K562 (cell line): ENCODE data around the gene GAPDHS. TPM values are rescaled to one million over a fixed set of nuclear protein-coding genes. Genes with fewer than 3 reads are reported as not detected.

Source experiments
- ATAC-seq: fragments of 200-7000 bp; cut with Tn5 transposase; 3 replicates; pipeline ENCODE4 v1.9.1; 2020; ENCODE audit warnings: moderate library complexity
- BruUV-seq: library from RNA; stranded (reverse); fragments of 400-500 nt; replicated peaks from 2 replicates; lab custom pipeline; 2021; lab: Mats Ljungman, UMichigan
- CTCF ChIA-PET: fragments of 300-600 bp; formaldehyde crosslinking; extraction: SDS; loops from one replicate; lab custom pipeline; 2021; ENCODE audit warnings: low intra/inter-chr PET ratio; lab: Yijun Ruan, JAX
- POLR2A ChIA-PET: fragments of 300-600, 350-650 bp; sonication (Branson Sonifier 250); formaldehyde crosslinking; extraction: SDS; loops from one replicate; lab custom pipeline; 2021; ENCODE audit warnings: antibody characterized with exemption, inconsistent platforms; lab: Yijun Ruan, JAX
- DNase-seq, 4 experiments: peaks; one replicate each; pipeline versions ENCODE4 v3.0.0 to v3.0.0-alpha.2; 2011 to 2018; ENCODE audit warnings: low spot score in 3 of 4, mixed read lengths in 3 of 4; ENCODE audit errors: extremely low read depth in 1 of 4
- FAIRE-seq: peaks from 2 replicates; lab custom pipeline; 2011; peaks lifted over from hg19 to GRCh38; lab: Jason Lieb, UNC
- H2AFZ ChIP-seq: 2 replicates; pipeline ENCODE4 v1.6.0; 2011; ENCODE audit warnings: low read depth, low read length, control low read depth, inconsistent platforms
- H3K27ac ChIP-seq: fragments of 200-600 bp; 3 replicates; pipeline ENCODE4 v1.8.0; 2011; ENCODE audit warnings: low read depth, mild to moderate bottlenecking, control low read depth, inconsistent platforms, low read length, moderate library complexity, mixed read lengths; ENCODE audit errors: extremely low read depth
- H3K27me3 ChIP-seq, 2 experiments: fragments of 300-600 bp in 1 of 2; 2 replicates in 1 of 2; 3 replicates in 1 of 2; pipeline versions ENCODE4 v1.6.0 to v1.8.0; 2011; ENCODE audit warnings: inconsistent platforms in 2 of 2, low read length in 2 of 2, mild to moderate bottlenecking in 1 of 2, mixed read lengths in 1 of 2, moderate library complexity in 1 of 2; ENCODE audit not compliant: control insufficient read depth in 2 of 2, insufficient read depth in 2 of 2
- H3K36me3 ChIP-seq: fragments of 300-600 bp; 3 replicates; pipeline ENCODE4 v1.8.0; 2011; ENCODE audit warnings: mild to moderate bottlenecking, low read length, inconsistent platforms; ENCODE audit not compliant: control insufficient read depth, insufficient read depth
- H3K4me1 ChIP-seq, 2 experiments: fragments of 200-600 bp in 1 of 2; replicated peaks in 1 of 2; 2 replicates in 1 of 2; 3 replicates in 1 of 2; pipeline versions ENCODE4 v1.5.1 to v1.8.0; 2011; ENCODE audit warnings: inconsistent platforms in 2 of 2, low read length in 2 of 2, mild to moderate bottlenecking in 1 of 2, mixed read lengths in 1 of 2, moderate library complexity in 1 of 2; ENCODE audit not compliant: control insufficient read depth in 2 of 2, insufficient read depth in 2 of 2
- H3K4me2 ChIP-seq: 2 replicates; pipeline ENCODE4 v1.6.1; 2011; ENCODE audit warnings: low read length, control low read depth, inconsistent platforms, mixed read lengths; ENCODE audit not compliant: insufficient read depth
- H3K4me3 ChIP-seq: fragments of 200-600 bp; sonication (generic), shearing (Covaris generic); 2 replicates; pipeline ENCODE4 v1.5.1; 2016; ENCODE audit warnings: control low read depth, inconsistent platforms
- H3K79me2 ChIP-seq: fragments of 200-600 bp; 3 replicates; pipeline ENCODE4 v1.8.0; 2011; ENCODE audit warnings: low read length, inconsistent platforms; ENCODE audit not compliant: control insufficient read depth, insufficient read depth
- H3K9ac ChIP-seq, 2 experiments: 2 replicates each; pipeline versions ENCODE4 v1.6.0 to v1.6.1; 2011; ENCODE audit warnings: low read depth in 2 of 2, low read length in 2 of 2, control low read depth in 1 of 2, inconsistent platforms in 1 of 2, mild to moderate bottlenecking in 1 of 2, mixed read lengths in 1 of 2; ENCODE audit not compliant: insufficient read depth in 1 of 2
- H3K9me1 ChIP-seq: one replicate; pipeline ENCODE4 v1.6.0; 2011; ENCODE audit warnings: inconsistent platforms, mild to moderate bottlenecking, low read length, moderate library complexity; ENCODE audit not compliant: control insufficient read depth, insufficient read depth
- H3K9me3 ChIP-seq: replicated peaks from 2 replicates; pipeline ENCODE4 v1.5.1; 2011; ENCODE audit warnings: low read depth, low read length, inconsistent platforms; ENCODE audit not compliant: control insufficient read depth, insufficient read depth
- H4K20me1 ChIP-seq: replicated peaks from 2 replicates; pipeline ENCODE4 v1.6.1; 2011; ENCODE audit warnings: low read length, inconsistent platforms, mixed read lengths; ENCODE audit not compliant: control insufficient read depth, insufficient read depth
- ARID4B ChIP-seq: sonication (generic); formaldehyde crosslinking; IDR thresholded peaks from 2 replicates; pipeline ENCODE4 v1.8.0; 2022; ENCODE audit warnings: mild to moderate bottlenecking, missing genetic modification reagents
- E4F1 ChIP-seq: fragments of 250-450 bp; sonication (Bioruptor Pico); IDR thresholded peaks from 2 replicates; pipeline ENCODE4 v1.5.0; 2021; ENCODE audit warnings: mild to moderate bottlenecking, borderline replicate concordance
- EGR1 ChIP-seq: fragments of 450-650 bp; conservative IDR thresholded peaks from 2 replicates; pipeline ENCODE4 v1.6.1; 2017; ENCODE audit warnings: mild to moderate bottlenecking
- MAZ ChIP-seq, 2 experiments: fragments of 450-650 bp in 1 of 2; sonication (generic) in 1 of 2; formaldehyde crosslinking; IDR thresholded peaks in 1 of 2; conservative IDR thresholded peaks in 1 of 2; 2 replicates each; pipeline versions ENCODE4 v1.4.0 to v1.5.0; 2020; ENCODE audit warnings: mild to moderate bottlenecking in 1 of 2, missing genetic modification reagents in 1 of 2
- SMC3 ChIP-seq: conservative IDR thresholded peaks from 2 replicates; pipeline ENCODE4 v1.6.1; 2011; ENCODE audit warnings: low read depth, low read length, improper control_type of control experiment; ENCODE audit not compliant: insufficient read depth
- SRSF9 ChIP-seq: fragments of 200-400 bp; formaldehyde crosslinking; IDR thresholded peaks from 2 replicates; pipeline ENCODE4 v1.6.1; 2017; ENCODE audit warnings: low read depth, low read length, borderline replicate concordance
- UBTF ChIP-seq, 2 experiments: IDR thresholded peaks; 2 replicates each; pipeline ENCODE4 v1.6.1; 2012; ENCODE audit warnings: improper control_type of control experiment in 2 of 2, low read depth in 2 of 2, low read length in 2 of 2, borderline replicate concordance in 1 of 2
- ZBED1 ChIP-seq: IDR thresholded peaks from 2 replicates; pipeline ENCODE4 v1.6.1; 2014
- ZNF263 ChIP-seq: sonication (generic); formaldehyde crosslinking; IDR thresholded peaks from 2 replicates; pipeline ENCODE4 v1.8.0; 2022; ENCODE audit warnings: mild to moderate bottlenecking, missing genetic modification reagents, borderline replicate concordance
- WGBS: fragments of 100-300 bp; shearing (Covaris generic); methylation state at CpG from one replicate; pipeline ENCODE4 v1.1.6; 2016; ENCODE audit warnings: low coverage, mixed read lengths; ENCODE audit not compliant: insufficient coverage; ENCODE audit errors: missing lambda C conversion rate; 5-methylcytosine and 5-hydroxymethylcytosine counted together
- in situ Hi-C: fragments of 300-500 bp; cut with MboI; formaldehyde crosslinking; loops from 4 replicates; pipeline ENCODE4 v1.15.0; 2018; ENCODE audit warnings: inconsistent platforms, mixed read lengths
- intact Hi-C: fragments of 100-400 bp; cut with micrococcal nuclease; formaldehyde crosslinking; loops from 2 replicates; pipeline ENCODE4 v1.14.2; 2022
- polyA plus RNA-seq, 8 experiments: library from polyadenylated mRNA; depleted of rRNA in 4 of 8; stranded (reverse) in 5 of 8; unstranded in 3 of 8; fragments of >200 nt; fragmentation: Nextera tagmentation in 2 of 8; fragmentation: Illumina TruSeq in 1 of 8; extraction: Ambion mirVana in 2 of 8; extraction: Trizol in 1 of 8; gene quantifications; 2 replicates each; pipeline versions ENCODE4 v1.2.1 to v1.2.3, GENCODE V29; 2011 to 2014; ENCODE audit warnings: inconsistent platforms in 1 of 8, missing spikeins in 1 of 8
- total RNA-seq, 7 experiments: library from RNA; depleted of rRNA in 6 of 7; stranded (reverse); fragments of >200 nt in 6 of 7; fragmentation: Illumina TruSeq in 2 of 7; extraction: Trizol in 2 of 7; gene quantifications; 2 replicates each; pipeline versions ENCODE4 v1.2.1 to v1.2.3, GENCODE V29; 2011 to 2021; ENCODE audit warnings: low replicate concordance in 1 of 7

GAPDHS gene
- total and polyA plus RNA-seq, 9 of the 15 experiments (the other 6 are each of a cell fraction or from before 2014, with no cell fraction given): 0.08 to 0.12 TPM; not detected in 7

- 4% methylated on average over 30 of the region's 30 CpGs for WGBS
- intact Hi-C loops (loop anchor here (1.0 kb wide), 1 partner anchor 143 kb away; no protein-coding TSS in a partner anchor), in situ Hi-C loops (no loop called here)
- H3K27ac ChIP-seq: no peak overlapping the region
- no peaks in the 10 kb centered on the region for H3K79me2 ChIP-seq
- BruUV-seq: no TSS peak
- FAIRE-seq (peak; percentile 95), ATAC-seq (peak; percentile 97), DNase-seq (peak; percentile 78 to 94 (median 89))
- peak overlapping the region; percentile 43 for H3K4me2 ChIP-seq
- peaks cover 6% of the 10 kb centered on the region; the same call in 1 of the 2 replicates for H4K20me1 ChIP-seq
- no peaks in the 10 kb centered on the region for H3K9me1 ChIP-seq
- no peaks in the 10 kb centered on the region for H3K36me3 ChIP-seq
- H3K27me3 ChIP-seq: peaks cover 32 to 78% of the 10 kb centered on the region in 2 experiments
- H3K4me3 ChIP-seq: no peak overlapping the region
- POLR2A ChIA-PET: interaction anchor here (0.6 to 1.1 kb wide), 10 partner anchors 9 to 244 kb away, joined by 3 to 5 read pairs (median 3); no protein-coding TSS in a partner anchor
- H3K4me1 ChIP-seq: peaks cover 9 to 20% of the 10 kb centered on the region in 2 experiments; a peak in 4 of 5 replicates
- CTCF ChIA-PET: interaction anchor here (0.7 to 2.3 kb wide), 5 partner anchors 69 to 330 kb away, joined by 3 to 17 read pairs (median 3); partner anchors contain the start of gene USF2
- H3K9me3 ChIP-seq: no peaks in the 10 kb centered on the region
- peak overlapping the region in 1 of 2 experiments; percentile 13; a peak in 1 of 4 replicates for H3K9ac ChIP-seq
- peak overlapping the region; percentile 59 for H2AFZ ChIP-seq
- no peak for TF ChIP-seq SRSF9
- TF ChIP-seq ZNF263 (CRISPR knock-in tag): peak; percentile 78
- peak; percentile 92 for TF ChIP-seq EGR1
- TF ChIP-seq ARID4B (CRISPR knock-in tag): no peak
- peak; percentile 93 for TF ChIP-seq SMC3
- TF ChIP-seq E4F1 (CRISPR knock-in tag): no peak
- TF ChIP-seq UBTF (IDR thresholded peaks at IDR 0.05; ENCODE audit: borderline replicate concordance in 1 of 2, low read depth in 2 of 2, low read length in 2 of 2): no peak
- peak in 1 of 2 experiments; percentile 51; a peak in 2 of 4 replicates for TF ChIP-seq MAZ (CRISPR knock-in tag; conservative IDR thresholded peaks at IDR 0.05 in 1 of 2, IDR thresholded peaks at IDR 0.05 in 1 of 2)
- 0 out of 2 replicates have a peak, but pooled peaks have one; percentile 31 for TF ChIP-seq ZBED1
These were observed 37.9 kb upstream of the GAPDHS start for GRCh38 chr19:35495107-35496064.
